H1 (cell line): ENCODE data around the gene PCP4. TPM values are rescaled to one million over a fixed set of nuclear protein-coding genes. Genes with fewer than 3 reads are reported as not detected.

ENCODE experiments used
- CTCF ChIA-PET: fragments of 300-600 bp; sonication (Branson Sonifier 250); formaldehyde crosslinking; loops from one replicate; lab custom pipeline; 2021; ENCODE audit not compliant: partially characterized antibody; lab: Charles Lee
- POLR2A ChIA-PET: fragments of 300-600 bp; sonication (Branson Sonifier 250); formaldehyde crosslinking; loops from one replicate; lab custom pipeline; 2021; ENCODE audit warnings: inconsistent platforms; ENCODE audit not compliant: partially characterized antibody; lab: Charles Lee
- DNase-seq, 2 experiments: peaks; one replicate each; pipeline versions ENCODE4 v3.0.0 to v3.0.0-alpha.2; 2010 to 2022; ENCODE audit warnings: low spot score in 2 of 2, low read depth in 1 of 2, mixed read lengths in 1 of 2
- FAIRE-seq: peaks from 2 replicates; lab custom pipeline; 2011; peaks lifted over from hg19 to GRCh38; lab: Jason Lieb, UNC
- H2AFZ ChIP-seq: 2 replicates; pipeline ENCODE4 v1.8.1; 2012; ENCODE audit warnings: low read length, inconsistent platforms
- H2AK5ac ChIP-seq: 2 replicates; pipeline ENCODE4 v1.6.1; 2013; ENCODE audit warnings: low read depth, low read length
- H2BK120ac ChIP-seq: replicated peaks from 2 replicates; pipeline ENCODE3; 2013; ENCODE audit warnings: low read depth, low read length, inconsistent platforms
- H2BK12ac ChIP-seq: 2 replicates; pipeline ENCODE4 v1.6.1; 2013; ENCODE audit warnings: low read depth, low read length
- H2BK15ac ChIP-seq: 2 replicates; pipeline ENCODE4 v1.6.1; 2013; ENCODE audit warnings: low read length
- H2BK20ac ChIP-seq: 2 replicates; pipeline ENCODE4 v1.6.1; 2013; ENCODE audit warnings: low read length
- H2BK5ac ChIP-seq: 2 replicates; pipeline ENCODE4 v1.6.1; 2013; ENCODE audit warnings: low read depth, low read length
- H3K14ac ChIP-seq: 2 replicates; pipeline ENCODE4 v1.6.1; 2013; ENCODE audit warnings: inconsistent platforms; ENCODE audit not compliant: insufficient read length
- H3K18ac ChIP-seq: 2 replicates; pipeline ENCODE4 v1.6.1; 2013; ENCODE audit warnings: low read length; ENCODE audit errors: extremely low read depth
- H3K23ac ChIP-seq: 2 replicates; pipeline ENCODE4 v1.6.1; 2013; ENCODE audit warnings: inconsistent platforms; ENCODE audit not compliant: insufficient read length
- H3K23me2 ChIP-seq: 2 replicates; pipeline ENCODE4 v1.6.1; 2013; ENCODE audit warnings: low read depth, low read length
- H3K27ac ChIP-seq: 2 replicates; pipeline ENCODE4 v1.6.1; 2011; ENCODE audit warnings: low read depth, low read length, inconsistent platforms
- H3K27me3 ChIP-seq, 4 experiments: replicated peaks in 1 of 4; 1 replicate in 1 of 4; 2 replicates in 3 of 4; pipeline versions ENCODE4 v1.6.1 to v1.8.1; 2011 to 2013; ENCODE audit warnings: low read length in 3 of 4, mild to moderate bottlenecking in 3 of 4, inconsistent platforms in 2 of 4, mixed read lengths in 2 of 4, moderate library complexity in 1 of 4; ENCODE audit not compliant: control insufficient read depth in 3 of 4, insufficient read depth in 3 of 4; ENCODE audit errors: extremely low read depth in 1 of 4
- H3K36me3 ChIP-seq, 4 experiments: 2 replicates each; pipeline versions ENCODE4 v1.6.1 to v1.8.1; 2011 to 2013; ENCODE audit warnings: mild to moderate bottlenecking in 4 of 4, low read length in 3 of 4, moderate library complexity in 2 of 4, control low read depth in 1 of 4, inconsistent platforms in 1 of 4; ENCODE audit not compliant: insufficient read depth in 4 of 4, control insufficient read depth in 2 of 4
- H3K4ac ChIP-seq: replicated peaks from 2 replicates; pipeline ENCODE3; 2013; ENCODE audit warnings: low read length, low read depth, mixed read lengths, inconsistent platforms; ENCODE audit not compliant: insufficient read length
- H3K4me1 ChIP-seq, 4 experiments: replicated peaks in 1 of 4; 1 replicate in 1 of 4; 2 replicates in 3 of 4; pipeline versions ENCODE4 v1.6.1 to v1.8.1; 2011 to 2013; ENCODE audit warnings: low read length in 3 of 4, inconsistent platforms in 2 of 4, mixed read lengths in 1 of 4; ENCODE audit not compliant: insufficient read depth in 4 of 4, control insufficient read depth in 3 of 4
- H3K4me2 ChIP-seq, 2 experiments: 2 replicates each; pipeline versions ENCODE4 v1.6.1 to v1.8.1; 2011 to 2013; ENCODE audit warnings: low read depth in 2 of 2, low read length in 2 of 2, control low read depth in 1 of 2, inconsistent platforms in 1 of 2, mild to moderate bottlenecking in 1 of 2; ENCODE audit not compliant: insufficient read depth in 1 of 2
- H3K4me3 ChIP-seq, 4 experiments: fragments of 200-600, 300-600 bp in 1 of 4; sonication (generic), shearing (Covaris generic), sonication (Bioruptor Twin) in 1 of 4; 2 replicates each; pipeline versions ENCODE4 v1.5.1 to v1.8.1; 2011 to 2016; ENCODE audit warnings: low read length in 4 of 4, low read depth in 3 of 4, control low read depth in 2 of 4, inconsistent platforms in 2 of 4, mild to moderate bottlenecking in 2 of 4, mixed read lengths in 1 of 4, moderate library complexity in 1 of 4; ENCODE audit not compliant: insufficient read depth in 2 of 4; ENCODE audit errors: extremely low read depth in 1 of 4
- H3K56ac ChIP-seq: replicated peaks from 2 replicates; pipeline ENCODE3; 2013; ENCODE audit warnings: low read depth, mild to moderate bottlenecking, mixed read lengths, low read length, inconsistent platforms; ENCODE audit not compliant: insufficient read length
- H3K79me1 ChIP-seq: 2 replicates; pipeline ENCODE4 v1.6.1; 2013; ENCODE audit warnings: low read depth, low read length, control low read depth
- H3K79me2 ChIP-seq, 2 experiments: 2 replicates each; pipeline versions ENCODE4 v1.6.1 to v1.8.1; 2012 to 2013; ENCODE audit warnings: low read length in 2 of 2, mild to moderate bottlenecking in 2 of 2, inconsistent platforms in 1 of 2; ENCODE audit not compliant: insufficient read depth in 2 of 2, control insufficient read depth in 1 of 2
- H3K9ac ChIP-seq, 4 experiments: replicated peaks in 1 of 4; 1 replicate in 1 of 4; 2 replicates in 3 of 4; pipeline versions ENCODE4 v1.6.1 to v1.8.1; 2011 to 2013; ENCODE audit warnings: low read depth in 3 of 4, low read length in 3 of 4, control low read depth in 2 of 4, mild to moderate bottlenecking in 2 of 4, moderate library complexity in 2 of 4, inconsistent platforms in 1 of 4; ENCODE audit errors: extremely low read depth in 1 of 4
- H3K9me3 ChIP-seq, 2 experiments: 2 replicates each; pipeline versions ENCODE4 v1.6.1 to v1.8.1; 2012 to 2013; ENCODE audit warnings: mild to moderate bottlenecking in 2 of 2, moderate library complexity in 2 of 2, control low read depth in 1 of 2, inconsistent platforms in 1 of 2, low read depth in 1 of 2, low read length in 1 of 2, mixed read lengths in 1 of 2; ENCODE audit not compliant: insufficient read depth in 2 of 2
- H4K20me1 ChIP-seq, 2 experiments: replicated peaks in 1 of 2; 2 replicates each; pipeline versions ENCODE3 to v1.8.1; 2011 to 2013; ENCODE audit warnings: inconsistent platforms in 2 of 2, low read length in 2 of 2, mild to moderate bottlenecking in 1 of 2; ENCODE audit not compliant: insufficient read depth in 2 of 2, control insufficient read depth in 1 of 2
- H4K5ac ChIP-seq: 2 replicates; pipeline ENCODE4 v1.6.1; 2013; ENCODE audit warnings: low read length, low read depth, mixed read lengths, inconsistent platforms; ENCODE audit not compliant: insufficient read length
- H4K8ac ChIP-seq: 2 replicates; pipeline ENCODE4 v1.8.0; 2013; ENCODE audit warnings: mild to moderate bottlenecking, moderate library complexity, low read length, inconsistent platforms; ENCODE audit not compliant: insufficient read depth; ENCODE audit errors: extremely low read depth
- H4K91ac ChIP-seq: replicated peaks from 2 replicates; pipeline ENCODE3; 2013; ENCODE audit warnings: low read length, mixed read lengths, inconsistent platforms; ENCODE audit not compliant: insufficient read length
- ATF3 ChIP-seq: IDR thresholded peaks from 2 replicates; pipeline ENCODE4 v1.6.1; 2011; ENCODE audit warnings: low read depth, mild to moderate bottlenecking, low read length; ENCODE audit not compliant: insufficient read depth
- CEBPB ChIP-seq: IDR thresholded peaks from 2 replicates; pipeline ENCODE4 v1.6.1; 2012; ENCODE audit warnings: low read depth, low read length
- FOSL1 ChIP-seq: IDR thresholded peaks from 2 replicates; pipeline ENCODE4 v1.6.1; 2011; ENCODE audit warnings: mild to moderate bottlenecking, low read depth, low read length, moderate library complexity; ENCODE audit not compliant: insufficient read depth
- HDAC2 ChIP-seq, 2 experiments: fragments of 300-600 bp in 1 of 2; sonication (generic) in 1 of 2; IDR thresholded peaks; 2 replicates each; pipeline ENCODE4 v1.6.1; 2011 to 2012; ENCODE audit warnings: low read depth in 2 of 2, low read length in 2 of 2, mild to moderate bottlenecking in 2 of 2, moderate library complexity in 2 of 2, borderline replicate concordance in 1 of 2, inconsistent platforms in 1 of 2
- RBBP5 ChIP-seq: IDR thresholded peaks from 2 replicates; pipeline ENCODE4 v1.7.1; 2012; ENCODE audit warnings: low read depth, mild to moderate bottlenecking, inconsistent platforms, low read length, moderate library complexity, borderline replicate concordance
- TCF12 ChIP-seq: IDR thresholded peaks from 2 replicates; pipeline ENCODE4 v1.6.1; 2011; ENCODE audit warnings: low read depth, mild to moderate bottlenecking, low read length
- YY1 ChIP-seq: IDR thresholded peaks from 2 replicates; pipeline ENCODE4 v1.6.1; 2011; ENCODE audit warnings: low read depth, mild to moderate bottlenecking, low read length
- WGBS, 2 experiments: shearing (Covaris generic) in 1 of 2; methylation state at CpG; one replicate each; pipeline versions ENCODE4 v1.1.6 to v1.1.7; 2013 to 2015; ENCODE audit warnings: low lambda C conversion rate in 2 of 2, mixed read lengths in 2 of 2, inconsistent platforms in 1 of 2, low coverage in 1 of 2, missing lambda C conversion rate in 1 of 2; ENCODE audit not compliant: insufficient replicate concordance in 2 of 2, insufficient coverage in 1 of 2, insufficient read length in 1 of 2; ENCODE audit errors: extremely low coverage in 1 of 2, missing lambda C conversion rate in 1 of 2; 5-methylcytosine and 5-hydroxymethylcytosine counted together
- polyA plus RNA-seq, 7 experiments: library from polyadenylated mRNA; depleted of rRNA in 3 of 7; stranded (reverse) in 5 of 7; unstranded in 2 of 7; fragments of >200 nt in 5 of 7; fragments of 200-250 nt in 2 of 7; gene quantifications; 1 replicate in 5 of 7; 2 replicates in 1 of 7; 4 replicates in 1 of 7; pipeline versions ENCODE4 v1.2.1 to v1.2.3, GENCODE V29; 2011 to 2013; ENCODE audit warnings: missing spikeins in 2 of 7, mixed read lengths in 2 of 7
- total RNA-seq: library from RNA; stranded (reverse); fragmentation: NEBNext Ultra II Directional; extraction: Animal tissue kit (Norgen Biotek cat#: 25700); gene quantifications from 2 replicates; pipeline ENCODE4 v1.2.1, GENCODE V29; 2021

The PCP4 gene
- total and polyA plus RNA-seq, 2 of the 8 experiments (the other 6 are each of a cell fraction or from before 2014, with no cell fraction given): 1.8 to 2.4 TPM

- Histone ChIP-seq H3K56ac (no peak overlapping the region), H2BK20ac (no peak overlapping the region), H3K4me2 (no peak overlapping the region), H2BK5ac (no peak overlapping the region), H2AK5ac (no peak overlapping the region), H3K4ac (no peak overlapping the region), H3K79me1 (no peaks in the 10 kb centered on the region), H4K8ac (no peak overlapping the region), H4K91ac (no peak overlapping the region), H4K5ac (no peak overlapping the region), H3K27ac (no peak overlapping the region), H4K20me1 (no peaks in the 10 kb centered on the region), H2BK15ac (no peak overlapping the region), H3K4me1 (peaks cover 0 to 7% (median 0%) of the 10 kb centered on the region in 4 experiments; a peak in 1 of 7 replicates), H3K23me2 (no peaks in the 10 kb centered on the region), H3K9me3 (no peaks in the 10 kb centered on the region), H2AFZ (no peak overlapping the region), H2BK12ac (peak overlapping the region; percentile 10; the same call in 1 of the 2 replicates), H3K23ac (no peak overlapping the region), H3K18ac (no peak overlapping the region), H3K14ac (no peak overlapping the region), H2BK120ac (no peak overlapping the region), H3K4me3 (no peak overlapping the region), H3K79me2 (no peaks in the 10 kb centered on the region), H3K9ac (no peak overlapping the region), H3K27me3 (no peaks in the 10 kb centered on the region), H3K36me3 (no peaks in the 10 kb centered on the region)
- 89% methylated on average over 22 of the region's 22 CpGs; no CpG with 5 or more reads in 1 of the 2 experiments for WGBS, 2 experiments
- DNase-seq (no peak), FAIRE-seq (no peak)
- CTCF ChIA-PET: interaction anchor here (3.0 kb wide), 1 partner anchor 13 kb away, joined by 12 read pairs; no protein-coding TSS in a partner anchor
- TF ChIP-seq YY1 (no peak), HDAC2 (IDR thresholded peaks at IDR 0.05; ENCODE audit: borderline replicate concordance in 1 of 2, low read depth in 2 of 2, low read length in 2 of 2) (no peak), RBBP5 (no peak), ATF3 (no peak), CEBPB (no peak), TCF12 (no peak), FOSL1 (no peak)
- POLR2A ChIA-PET: no interaction called here
These were observed 26.7 kb upstream of the PCP4 start for GRCh38 chr21:39840373-39841097.
